OCI-LY1 (cell line): ENCODE data around the gene A2M.

Experiments
- H2AFZ ChIP-seq: fragments of 200-600 bp; sonication (generic), shearing (Covaris generic); 2 replicates; pipeline ENCODE4 v1.6.0; 2014; ENCODE audit warnings: antibody characterized with exemption, mild to moderate bottlenecking, low read length
- H3F3A ChIP-seq: fragments of 200-600 bp; sonication (generic), shearing (Covaris generic); 2 replicates; pipeline ENCODE4 v1.6.0; 2014; ENCODE audit warnings: mild to moderate bottlenecking, antibody characterized with exemption, low read length, moderate library complexity; ENCODE audit not compliant: insufficient read depth
- H3K27ac ChIP-seq: fragments of 200-600 bp; sonication (generic); 2 replicates; pipeline ENCODE4 v1.5.1; 2014; ENCODE audit warnings: low read length, mixed run types, mild to moderate bottlenecking, low read depth; ENCODE audit not compliant: poor library complexity, severe bottlenecking
- H3K27me3 ChIP-seq: fragments of 200-600 bp; sonication (generic); 2 replicates; pipeline ENCODE4 v1.6.0; 2014; ENCODE audit warnings: antibody characterized with exemption, mild to moderate bottlenecking, low read length, moderate library complexity; ENCODE audit not compliant: insufficient read depth
- H3K36me3 ChIP-seq: fragments of 200-600 bp; sonication (generic); 2 replicates; pipeline ENCODE4 v1.6.1; 2014; ENCODE audit warnings: mild to moderate bottlenecking, antibody characterized with exemption, low read length, moderate library complexity, mixed read lengths; ENCODE audit not compliant: insufficient read depth
- H3K4me1 ChIP-seq: fragments of 200-600 bp; sonication (generic); 2 replicates; pipeline ENCODE4 v1.5.1; 2014; ENCODE audit warnings: mild to moderate bottlenecking, low read length, moderate library complexity; ENCODE audit not compliant: insufficient read depth, severe bottlenecking
- H3K4me2 ChIP-seq: fragments of 200-600 bp; sonication (generic), shearing (Covaris generic); 2 replicates; pipeline ENCODE4 v1.6.1; 2014; ENCODE audit warnings: low read length
- H3K4me3 ChIP-seq: fragments of 200-600 bp; sonication (generic); 2 replicates; pipeline ENCODE4 v1.5.1; 2014; ENCODE audit warnings: low read length, low read depth, mild to moderate bottlenecking, mixed read lengths; ENCODE audit not compliant: poor library complexity, severe bottlenecking
- H3K79me2 ChIP-seq: fragments of 200-600 bp; shearing (Covaris generic); 2 replicates; pipeline ENCODE4 v1.6.1; 2016; ENCODE audit warnings: mixed run types, low read length, mixed read lengths; ENCODE audit not compliant: insufficient read depth
- H3K9ac ChIP-seq: fragments of 200-600 bp; sonication (generic), shearing (Covaris generic); 2 replicates; pipeline ENCODE4 v1.6.1; 2014; ENCODE audit warnings: mild to moderate bottlenecking, low read length, mixed read lengths
- H3K9me2 ChIP-seq: fragments of 200-600 bp; sonication (generic), shearing (Covaris generic); 2 replicates; pipeline ENCODE4 v1.6.1; 2014; ENCODE audit warnings: low read depth, mild to moderate bottlenecking, low read length, mixed read lengths
- H3K9me3 ChIP-seq: fragments of 200-600 bp; shearing (Covaris generic); 2 replicates; pipeline ENCODE4 v1.6.1; 2014; ENCODE audit warnings: low read length, mixed read lengths
- H4K20me1 ChIP-seq: fragments of 200-600 bp; sonication (generic), shearing (Covaris generic); 2 replicates; pipeline ENCODE4 v1.6.0; 2016; ENCODE audit warnings: mild to moderate bottlenecking, low read length; ENCODE audit not compliant: insufficient read depth
- CTCF ChIP-seq: fragments of 200-600 bp; sonication (generic), shearing (Covaris generic); IDR thresholded peaks from 2 replicates; pipeline ENCODE4 v1.5.1; 2017; ENCODE audit warnings: mild to moderate bottlenecking, antibody characterized with exemption, low read length, moderate library complexity, mixed read lengths
- EZH2 ChIP-seq: fragments of 200-600 bp; sonication (generic), shearing (Covaris generic); IDR thresholded peaks from 2 replicates; pipeline ENCODE4 v1.8.0; 2017; ENCODE audit warnings: borderline replicate concordance, mixed run types, mild to moderate bottlenecking, antibody characterized with exemption, low read length, moderate library complexity, mixed read lengths

Gene A2M

GRCh38 chr12:9071969-9072368, 43.8 kb downstream of the A2M start:
- Histone ChIP-seq H3K36me3 (no peaks in the 10 kb centered on the region), H3K9me3 (no peaks in the 10 kb centered on the region)

GRCh38 chr12:9071518-9071917, 44.2 kb downstream of the A2M start:
- H3K4me1 ChIP-seq, result no peaks in the 10 kb centered on the region
- TF ChIP-seq CTCF, result no peak
- TF ChIP-seq EZH2, result no peak
- no peak overlapping the region for H3K4me3 ChIP-seq
- H3F3A ChIP-seq, result no peaks in the 10 kb centered on the region
- no peak overlapping the region for H2AFZ ChIP-seq
- H3K4me2 ChIP-seq, result no peak overlapping the region
- no peak overlapping the region for H3K27ac ChIP-seq
- no peaks in the 10 kb centered on the region for H3K36me3 ChIP-seq
- no peak overlapping the region for H3K9ac ChIP-seq
- no peaks in the 10 kb centered on the region for H3K79me2 ChIP-seq
- no peaks in the 10 kb centered on the region for H4K20me1 ChIP-seq
- H3K27me3 ChIP-seq, result no peaks in the 10 kb centered on the region
- H3K9me2 ChIP-seq, result no peaks in the 10 kb centered on the region
- no peaks in the 10 kb centered on the region for H3K9me3 ChIP-seq

More at GRCh38 chr12:9071969-9072368, 43.8 kb downstream of the A2M start:
- Histone ChIP-seq H3K4me2 (no peak overlapping the region), H3K4me3 (no peak overlapping the region), H3K27ac (no peak overlapping the region), H4K20me1 (no peaks in the 10 kb centered on the region), H2AFZ (no peak overlapping the region), H3F3A (no peaks in the 10 kb centered on the region), H3K9ac (no peak overlapping the region), H3K27me3 (no peaks in the 10 kb centered on the region), H3K9me2 (no peaks in the 10 kb centered on the region), H3K4me1 (no peaks in the 10 kb centered on the region), H3K79me2 (no peaks in the 10 kb centered on the region)
- TF ChIP-seq EZH2 (no peak), CTCF (no peak)

GRCh38 chr12:9070351-9070750, 45.4 kb downstream of the A2M start:
- Histone ChIP-seq H3K27me3 (no peaks in the 10 kb centered on the region), H3K4me3 (no peak overlapping the region), H3K9me2 (no peaks in the 10 kb centered on the region), H3K36me3 (no peaks in the 10 kb centered on the region; the same call in 1 of the 2 replicates), H3K9ac (no peak overlapping the region), H3K9me3 (no peaks in the 10 kb centered on the region), H3K79me2 (no peaks in the 10 kb centered on the region), H4K20me1 (no peaks in the 10 kb centered on the region), H3K4me2 (no peak overlapping the region), H3K4me1 (no peaks in the 10 kb centered on the region), H2AFZ (no peak overlapping the region), H3F3A (no peaks in the 10 kb centered on the region), H3K27ac (no peak overlapping the region)
- TF ChIP-seq EZH2 (no peak), CTCF (no peak)
